Measurements from ENCODE around the gene MB.

The MB gene

GRCh38 chr22:35572556-35572955 lies 44.6 kb downstream of the MB start:
- Histone ChIP-seq H2AFZ (ENCODE audit: low read length, unreplicated experiment) (no peak overlapping the region), H3K27me3 (ENCODE audit: insufficient read depth, low read length) (no peaks in the 10 kb centered on the region), H3K79me2 (ENCODE audit: control insufficient read depth, insufficient read depth, low read length, unreplicated experiment) (no peaks in the 10 kb centered on the region), H3K4me1 (ENCODE audit: control insufficient read depth, insufficient read depth, low read length, unreplicated experiment) (peaks cover 15% of the 10 kb centered on the region), H3K27ac (ENCODE audit: low read depth, low read length) (no peak overlapping the region), H3K4me3 (ENCODE audit: low read depth, low read length) (no peak overlapping the region), H3K36me3 (ENCODE audit: insufficient read depth, low read length) (no peaks in the 10 kb centered on the region)

GRCh38 chr22:35570686-35571194 lies 46.4 kb downstream of the MB start:
- no peak overlapping the region for H3K4me3 ChIP-seq (ENCODE audit: low read depth, low read length)
- no peaks in the 10 kb centered on the region for H3K36me3 ChIP-seq (ENCODE audit: insufficient read depth, low read length)
- no peak overlapping the region for H2AFZ ChIP-seq (ENCODE audit: low read length, unreplicated experiment)
- H3K79me2 ChIP-seq (ENCODE audit: control insufficient read depth, insufficient read depth, low read length, unreplicated experiment) = no peaks in the 10 kb centered on the region
- H3K4me1 ChIP-seq (ENCODE audit: control insufficient read depth, insufficient read depth, low read length, unreplicated experiment) = peaks cover 18% of the 10 kb centered on the region
- no peaks in the 10 kb centered on the region for H3K27me3 ChIP-seq (ENCODE audit: insufficient read depth, low read length)
- no peak overlapping the region for H3K27ac ChIP-seq (ENCODE audit: low read depth, low read length)

GRCh38 chr22:35569916-35570315 lies 47.2 kb downstream of the MB start:
- H3K4me3 ChIP-seq (ENCODE audit: low read depth, low read length) = no peak overlapping the region
- no peak overlapping the region for H3K27ac ChIP-seq (ENCODE audit: low read depth, low read length)
- no peak overlapping the region for H2AFZ ChIP-seq (ENCODE audit: low read length, unreplicated experiment)
- H3K79me2 ChIP-seq (ENCODE audit: control insufficient read depth, insufficient read depth, low read length, unreplicated experiment) = no peaks in the 10 kb centered on the region
- no peaks in the 10 kb centered on the region for H3K36me3 ChIP-seq (ENCODE audit: insufficient read depth, low read length)
- peaks cover 26% of the 10 kb centered on the region for H3K4me1 ChIP-seq (ENCODE audit: control insufficient read depth, insufficient read depth, low read length, unreplicated experiment)
- no peaks in the 10 kb centered on the region for H3K27me3 ChIP-seq (ENCODE audit: insufficient read depth, low read length)

- Histone ChIP-seq H3K27ac (ENCODE audit: low read depth, low read length) (peak overlapping the region; percentile 28; the same call in 1 of the 2 replicates), H3K36me3 (ENCODE audit: insufficient read depth, low read length) (no peaks in the 10 kb centered on the region)
Measured at GRCh38 chr22:35568751-35569739, 48.1 kb downstream of the MB start.

GRCh38 chr22:35567351-35568141 lies 49.6 kb downstream of the MB start:
- H2AFZ ChIP-seq (ENCODE audit: low read length, unreplicated experiment) = no peak overlapping the region
- no peak overlapping the region for H3K27ac ChIP-seq (ENCODE audit: low read depth, low read length)
- no peaks in the 10 kb centered on the region for H3K36me3 ChIP-seq (ENCODE audit: insufficient read depth, low read length)
- H3K4me3 ChIP-seq (ENCODE audit: low read depth, low read length) = no peak overlapping the region
- H3K4me1 ChIP-seq (ENCODE audit: control insufficient read depth, insufficient read depth, low read length, unreplicated experiment) = peaks cover 34% of the 10 kb centered on the region
- H3K27me3 ChIP-seq (ENCODE audit: insufficient read depth, low read length) = no peaks in the 10 kb centered on the region
- H3K79me2 ChIP-seq (ENCODE audit: control insufficient read depth, insufficient read depth, low read length, unreplicated experiment) = no peaks in the 10 kb centered on the region

More at GRCh38 chr22:35568751-35569739, 48.1 kb downstream of the MB start:
- Histone ChIP-seq H3K27me3 (ENCODE audit: insufficient read depth, low read length) (no peaks in the 10 kb centered on the region), H3K4me1 (ENCODE audit: control insufficient read depth, insufficient read depth, low read length, unreplicated experiment) (peaks cover 31% of the 10 kb centered on the region), H3K79me2 (ENCODE audit: control insufficient read depth, insufficient read depth, low read length, unreplicated experiment) (no peaks in the 10 kb centered on the region), H3K4me3 (ENCODE audit: low read depth, low read length) (no peak overlapping the region), H2AFZ (ENCODE audit: low read length, unreplicated experiment) (no peak overlapping the region)

GRCh38 chr22:35564975-35565867 lies 51.9 kb downstream of the MB start:
- no peaks in the 10 kb centered on the region for H3K79me2 ChIP-seq (ENCODE audit: control insufficient read depth, insufficient read depth, low read length, unreplicated experiment)
- no peak overlapping the region for H3K27ac ChIP-seq (ENCODE audit: low read depth, low read length)
- peaks cover 44% of the 10 kb centered on the region for H3K4me1 ChIP-seq (ENCODE audit: control insufficient read depth, insufficient read depth, low read length, unreplicated experiment)
- H2AFZ ChIP-seq (ENCODE audit: low read length, unreplicated experiment) = no peak overlapping the region
- H3K27me3 ChIP-seq (ENCODE audit: insufficient read depth, low read length) = no peaks in the 10 kb centered on the region
- H3K4me3 ChIP-seq (ENCODE audit: low read depth, low read length) = no peak overlapping the region
- no peaks in the 10 kb centered on the region for H3K36me3 ChIP-seq (ENCODE audit: insufficient read depth, low read length)

GRCh38 chr22:35563211-35563610 lies 53.9 kb downstream of the MB start:
- no peaks in the 10 kb centered on the region for H3K27me3 ChIP-seq (ENCODE audit: insufficient read depth, low read length)
- H2AFZ ChIP-seq (ENCODE audit: low read length, unreplicated experiment) = no peak overlapping the region
- no peaks in the 10 kb centered on the region for H3K36me3 ChIP-seq (ENCODE audit: insufficient read depth, low read length)
- no peak overlapping the region for H3K4me3 ChIP-seq (ENCODE audit: low read depth, low read length)
- no peak overlapping the region for H3K27ac ChIP-seq (ENCODE audit: low read depth, low read length)
- H3K79me2 ChIP-seq (ENCODE audit: control insufficient read depth, insufficient read depth, low read length, unreplicated experiment) = no peaks in the 10 kb centered on the region
- H3K4me1 ChIP-seq (ENCODE audit: control insufficient read depth, insufficient read depth, low read length, unreplicated experiment) = peaks cover 29% of the 10 kb centered on the region

- no peaks in the 10 kb centered on the region for H3K27me3 ChIP-seq (ENCODE audit: insufficient read depth, low read length)
- no peak overlapping the region for H2AFZ ChIP-seq (ENCODE audit: low read length, unreplicated experiment)
- H3K79me2 ChIP-seq (ENCODE audit: control insufficient read depth, insufficient read depth, low read length, unreplicated experiment) = no peaks in the 10 kb centered on the region
- H3K4me1 ChIP-seq (ENCODE audit: control insufficient read depth, insufficient read depth, low read length, unreplicated experiment) = peaks cover 29% of the 10 kb centered on the region
- no peak overlapping the region for H3K27ac ChIP-seq (ENCODE audit: low read depth, low read length)
- peak overlapping the region; percentile 37; the same call in 1 of the 2 replicates for H3K4me3 ChIP-seq (ENCODE audit: low read depth, low read length)
- H3K36me3 ChIP-seq (ENCODE audit: insufficient read depth, low read length) = no peaks in the 10 kb centered on the region
Measured at GRCh38 chr22:35561796-35562526, 55.2 kb downstream of the MB start.

GRCh38 chr22:35560824-35561223 lies 56.3 kb downstream of the MB start:
- no peaks in the 10 kb centered on the region for H3K27me3 ChIP-seq (ENCODE audit: insufficient read depth, low read length)
- H2AFZ ChIP-seq (ENCODE audit: low read length, unreplicated experiment) = no peak overlapping the region
- no peaks in the 10 kb centered on the region for H3K79me2 ChIP-seq (ENCODE audit: control insufficient read depth, insufficient read depth, low read length, unreplicated experiment)
- no peak overlapping the region for H3K4me3 ChIP-seq (ENCODE audit: low read depth, low read length)
- H3K36me3 ChIP-seq (ENCODE audit: insufficient read depth, low read length) = no peaks in the 10 kb centered on the region
- H3K4me1 ChIP-seq (ENCODE audit: control insufficient read depth, insufficient read depth, low read length, unreplicated experiment) = peaks cover 26% of the 10 kb centered on the region
- H3K27ac ChIP-seq (ENCODE audit: low read depth, low read length) = no peak overlapping the region
